Measurements from ENCODE around the gene RRAS2. TPM values are rescaled to one million over a fixed set of nuclear protein-coding genes. Genes with fewer than 3 reads are reported as not detected.

RRAS2 gene
- total RNA-seq, 1 donor from 2014 or later: 82.4 TPM

DNA sequence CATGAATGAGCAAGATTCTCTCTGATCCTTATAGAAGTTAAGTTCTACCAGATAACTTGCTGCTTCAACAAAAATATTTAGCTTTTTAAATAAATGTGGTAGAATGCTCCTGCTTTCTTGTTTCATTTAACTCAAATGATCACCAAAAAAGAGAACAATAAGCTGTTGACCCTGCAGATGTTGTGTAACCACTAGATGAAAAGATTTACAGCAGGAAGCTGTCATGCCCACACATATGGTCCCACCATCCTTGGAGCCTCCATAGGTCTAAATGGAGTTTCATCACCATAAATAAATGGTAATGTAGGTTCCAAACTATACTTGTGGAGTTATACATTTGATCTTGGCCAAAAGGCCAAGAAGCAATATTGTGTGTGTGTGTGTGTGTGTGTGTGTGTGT lies 118.8 kb downstream of the RRAS2 start:
- H3K9me3 Mint-ChIP-seq: no peaks in the 10 kb centered on the region
- no peaks in the 10 kb centered on the region for H3K36me3 Mint-ChIP-seq (ENCODE audit: low read depth)
- H3K27ac Mint-ChIP-seq: no peak overlapping the region
- H3K4me3 Mint-ChIP-seq: no peak overlapping the region
- peaks cover 6% of the 10 kb centered on the region for H3K27me3 Mint-ChIP-seq (ENCODE audit: insufficient read depth)
- H3K4me1 Mint-ChIP-seq (ENCODE audit: low read depth): no peaks in the 10 kb centered on the region
- no peak for DNase-seq (ENCODE audit: low spot score)
- intact Hi-C loops (cut with micrococcal nuclease): no loop called here

DNA sequence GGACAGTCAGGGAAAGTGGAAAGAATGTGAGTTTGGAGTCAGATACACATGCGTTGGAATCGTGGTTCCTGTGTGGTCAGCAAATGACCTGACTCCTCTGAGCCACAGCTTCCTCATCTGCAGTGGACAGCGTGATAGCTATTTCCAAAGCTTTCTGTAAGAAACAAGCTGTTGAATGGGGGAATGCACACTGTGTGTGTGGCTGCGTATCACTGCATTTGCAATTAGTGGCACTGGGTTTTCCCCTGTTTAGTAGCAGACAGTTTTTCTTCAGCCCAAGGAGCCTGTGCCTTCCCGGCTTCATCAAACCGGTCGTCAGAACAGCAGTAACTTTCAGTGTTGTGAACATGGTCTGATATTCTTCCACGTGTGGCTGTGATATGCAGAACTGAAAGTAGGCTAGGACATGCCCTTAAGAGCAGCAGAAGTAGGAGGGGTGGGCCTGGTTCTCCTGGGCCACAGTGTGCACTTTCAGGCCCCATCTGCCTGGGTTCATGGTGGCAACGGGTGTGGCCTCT lies 121.5 kb downstream of the RRAS2 start:
- DNase-seq (ENCODE audit: low spot score): no peak
- no peak overlapping the region for H3K27ac Mint-ChIP-seq
- H3K4me3 Mint-ChIP-seq: no peak overlapping the region
- no peaks in the 10 kb centered on the region for H3K9me3 Mint-ChIP-seq
- intact Hi-C loops (cut with micrococcal nuclease): no loop called here
- no peaks in the 10 kb centered on the region for H3K4me1 Mint-ChIP-seq (ENCODE audit: low read depth)
- H3K27me3 Mint-ChIP-seq (ENCODE audit: insufficient read depth): peaks cover 3% of the 10 kb centered on the region
- no peaks in the 10 kb centered on the region for H3K36me3 Mint-ChIP-seq (ENCODE audit: low read depth)

DNA sequence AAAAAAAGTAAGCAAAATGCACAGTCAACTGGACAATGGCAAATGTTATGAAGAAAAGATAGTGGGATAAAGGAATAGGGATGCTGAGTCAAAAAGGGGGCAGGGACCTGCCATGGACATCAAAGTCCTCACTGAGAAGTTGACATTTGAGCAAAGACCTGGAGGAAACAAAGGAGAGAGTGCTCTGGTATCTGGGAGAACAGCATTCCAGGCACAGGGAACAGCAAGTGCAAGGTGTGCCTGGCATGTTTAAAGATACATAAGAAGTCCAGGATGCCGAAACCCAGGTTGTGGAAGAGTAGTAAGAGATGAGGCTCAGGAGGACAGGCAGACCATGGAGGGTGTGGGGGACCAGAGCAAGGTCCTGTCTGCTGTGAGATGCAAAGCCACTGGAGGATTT lies 123.3 kb downstream of the RRAS2 start:
- Mint-ChIP-seq H3K4me3 (no peak overlapping the region), H3K27ac (no peak overlapping the region), H3K4me1 (ENCODE audit: low read depth) (no peaks in the 10 kb centered on the region), H3K9me3 (no peaks in the 10 kb centered on the region), H3K27me3 (ENCODE audit: insufficient read depth) (peaks cover 3% of the 10 kb centered on the region), H3K36me3 (ENCODE audit: low read depth) (no peaks in the 10 kb centered on the region)
- intact Hi-C loops (cut with micrococcal nuclease): no loop called here
- DNase-seq (ENCODE audit: low spot score): no peak

DNA sequence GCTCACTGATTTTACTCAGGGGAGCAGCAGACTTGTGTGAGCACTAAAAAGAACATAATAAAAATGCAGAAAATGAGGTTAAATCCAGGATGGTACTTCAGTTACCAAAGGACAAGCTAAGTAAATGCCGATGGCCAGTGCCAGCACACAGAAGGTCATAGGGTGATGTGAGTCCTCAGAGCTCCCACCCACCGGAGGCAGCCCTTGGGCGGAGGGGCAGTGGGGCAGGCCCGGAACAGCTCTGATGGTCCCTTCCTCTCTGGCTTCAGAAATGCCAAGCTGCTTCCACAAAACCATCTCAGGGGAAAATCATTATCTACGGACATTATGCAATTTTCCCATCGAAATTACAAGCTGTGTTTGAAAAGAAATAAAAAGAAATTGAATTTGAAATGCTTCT lies 124.5 kb downstream of the RRAS2 start:
- intact Hi-C loops (cut with micrococcal nuclease): no loop called here

DNA sequence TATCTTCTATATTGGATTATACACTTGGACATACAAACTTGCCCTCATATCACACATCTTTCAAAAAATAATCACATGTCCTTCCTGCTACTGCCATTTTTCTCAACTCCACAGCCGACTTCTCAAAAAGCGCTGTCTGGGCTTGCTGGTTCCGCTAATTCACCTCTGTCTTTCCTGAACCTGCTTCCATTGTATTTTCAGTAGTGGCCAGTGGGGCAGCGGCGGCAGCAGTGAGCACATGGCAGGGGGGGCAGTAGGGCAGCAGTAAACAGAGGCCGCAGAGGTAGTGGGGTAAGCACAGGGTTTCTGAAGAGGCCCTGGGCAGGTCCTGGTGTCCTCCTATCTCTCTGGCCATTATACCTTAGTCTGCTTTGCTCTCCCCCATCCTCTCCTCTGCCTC lies 126.3 kb downstream of the RRAS2 start:
- H3K9me3 Mint-ChIP-seq: no peaks in the 10 kb centered on the region
- no peaks in the 10 kb centered on the region for H3K27me3 Mint-ChIP-seq (ENCODE audit: insufficient read depth)
- no peaks in the 10 kb centered on the region for H3K4me1 Mint-ChIP-seq (ENCODE audit: low read depth)
- DNase-seq (ENCODE audit: low spot score): no peak
- no peak overlapping the region for H3K27ac Mint-ChIP-seq
- H3K4me3 Mint-ChIP-seq: no peak overlapping the region
- H3K36me3 Mint-ChIP-seq (ENCODE audit: low read depth): no peaks in the 10 kb centered on the region
- intact Hi-C loops (cut with micrococcal nuclease): no loop called here

More for the DNA sequence above, 124.5 kb downstream of the RRAS2 start:
- H3K36me3 Mint-ChIP-seq (ENCODE audit: low read depth): no peaks in the 10 kb centered on the region
- no peak overlapping the region for H3K4me3 Mint-ChIP-seq
- H3K4me1 Mint-ChIP-seq (ENCODE audit: low read depth): no peaks in the 10 kb centered on the region
- H3K9me3 Mint-ChIP-seq: no peaks in the 10 kb centered on the region
- H3K27ac Mint-ChIP-seq: no peak overlapping the region
- no peak for DNase-seq (ENCODE audit: low spot score)
- H3K27me3 Mint-ChIP-seq (ENCODE audit: insufficient read depth): peaks cover 3% of the 10 kb centered on the region

DNA sequence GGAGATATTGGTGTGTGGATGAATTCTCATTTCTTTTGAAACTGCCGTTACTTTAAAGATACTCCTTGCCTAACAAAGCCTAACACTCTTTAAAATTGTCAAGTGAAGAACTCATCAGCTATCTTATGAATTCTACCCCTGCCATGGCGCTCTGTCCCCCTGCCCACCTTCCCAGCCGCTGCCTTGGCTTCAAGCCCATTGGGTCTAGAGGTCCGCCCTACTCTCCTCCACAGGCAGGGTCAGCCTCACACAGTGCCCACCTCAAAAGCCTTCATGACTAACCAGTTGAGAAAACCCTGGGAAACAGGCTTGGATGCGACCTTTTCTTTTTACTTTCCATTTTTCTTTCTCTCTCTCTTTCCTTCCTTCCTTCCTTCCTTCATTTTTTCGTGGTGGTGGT lies 128.6 kb downstream of the RRAS2 start:
- H3K4me1 Mint-ChIP-seq (ENCODE audit: low read depth): no peaks in the 10 kb centered on the region
- no peak overlapping the region for H3K27ac Mint-ChIP-seq
- no peak for DNase-seq (ENCODE audit: low spot score)
- no peaks in the 10 kb centered on the region for H3K36me3 Mint-ChIP-seq (ENCODE audit: low read depth)
- H3K27me3 Mint-ChIP-seq (ENCODE audit: insufficient read depth): no peaks in the 10 kb centered on the region
- H3K9me3 Mint-ChIP-seq: no peaks in the 10 kb centered on the region
- intact Hi-C loops (cut with micrococcal nuclease): no loop called here
- no peak overlapping the region for H3K4me3 Mint-ChIP-seq

DNA sequence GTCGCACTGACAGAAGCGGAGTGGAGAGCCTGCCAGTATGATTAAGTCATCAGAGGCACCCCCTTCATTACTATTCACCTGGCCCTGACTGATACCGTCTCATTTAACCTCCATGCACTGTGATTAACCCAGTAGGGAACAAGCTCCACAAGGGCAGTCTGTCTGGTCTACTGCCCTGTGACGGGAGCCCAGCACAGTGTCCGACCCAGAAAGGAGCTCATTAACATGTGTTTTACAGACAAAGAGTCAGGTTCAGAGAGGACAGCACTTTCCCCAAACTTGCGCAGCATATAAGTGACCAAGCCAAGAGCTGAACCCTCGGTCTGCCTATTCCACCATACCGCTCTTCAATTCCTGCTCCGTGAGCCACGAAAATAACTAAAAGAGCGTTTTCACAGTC lies 129.5 kb downstream of the RRAS2 start:
- no peaks in the 10 kb centered on the region for H3K9me3 Mint-ChIP-seq
- H3K27me3 Mint-ChIP-seq (ENCODE audit: insufficient read depth): no peaks in the 10 kb centered on the region
- H3K4me3 Mint-ChIP-seq: no peak overlapping the region

DNA sequence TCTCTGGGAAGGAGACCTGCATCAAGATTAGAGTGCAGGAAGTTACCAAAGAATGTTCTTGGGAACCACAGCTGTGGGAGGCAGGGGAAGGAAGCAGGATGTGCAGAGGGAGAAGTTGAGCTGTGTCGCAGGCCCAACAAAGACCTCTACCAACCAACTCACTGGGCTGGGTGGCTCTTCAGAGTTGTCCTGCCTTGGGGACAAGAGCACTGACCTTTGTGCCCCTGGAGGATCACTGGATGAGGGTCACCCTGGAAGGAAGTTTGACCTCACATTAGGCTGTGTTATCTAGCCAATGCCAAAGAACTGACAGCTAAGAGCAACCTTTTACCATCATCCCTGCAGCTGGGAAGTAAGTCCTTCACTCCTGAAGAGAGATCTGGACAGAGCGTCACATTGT lies 130.6 kb downstream of the RRAS2 start:
- Mint-ChIP-seq H3K27ac (no peak overlapping the region), H3K9me3 (no peaks in the 10 kb centered on the region), H3K36me3 (ENCODE audit: low read depth) (no peaks in the 10 kb centered on the region), H3K27me3 (ENCODE audit: insufficient read depth) (peaks cover 1% of the 10 kb centered on the region), H3K4me3 (no peak overlapping the region), H3K4me1 (ENCODE audit: low read depth) (peaks cover 6% of the 10 kb centered on the region)
- intact Hi-C loops (cut with micrococcal nuclease): no loop called here
- DNase-seq (ENCODE audit: low spot score): no peak

More for the DNA sequence above, 129.5 kb downstream of the RRAS2 start:
- peaks cover under 1% of the 10 kb centered on the region for H3K4me1 Mint-ChIP-seq (ENCODE audit: low read depth)
- H3K36me3 Mint-ChIP-seq (ENCODE audit: low read depth): no peaks in the 10 kb centered on the region
- no peak for DNase-seq (ENCODE audit: low spot score)
- intact Hi-C loops (cut with micrococcal nuclease): no loop called here
- H3K27ac Mint-ChIP-seq: no peak overlapping the region

Other genes starting within 250 kb of the RRAS2 start
- 94.8 and 101 TPM in 2 replicates for gene COPB1, start 140.6 kb upstream of the RRAS2 start, total RNA-seq
- 313 and 340 TPM in 2 replicates for gene PSMA1, start 161.2 kb upstream of the RRAS2 start, total RNA-seq